ENCODE results near the gene CABLES2. TPM values are rescaled to one million over a fixed set of nuclear protein-coding genes. Genes with fewer than 3 reads are reported as not detected.
A peak's percentile ranks its signal among the peaks of the same experiment; 100 is the strongest.
"Not testable (repeated sequence)": the region's sequence is repeated elsewhere in the genome, so short reads cannot be mapped to it uniquely, and the experiment has no call there.

The CABLES2 gene
- total RNA-seq, 1 experiment from 2014 or later, result 7.2 TPM

DNA sequence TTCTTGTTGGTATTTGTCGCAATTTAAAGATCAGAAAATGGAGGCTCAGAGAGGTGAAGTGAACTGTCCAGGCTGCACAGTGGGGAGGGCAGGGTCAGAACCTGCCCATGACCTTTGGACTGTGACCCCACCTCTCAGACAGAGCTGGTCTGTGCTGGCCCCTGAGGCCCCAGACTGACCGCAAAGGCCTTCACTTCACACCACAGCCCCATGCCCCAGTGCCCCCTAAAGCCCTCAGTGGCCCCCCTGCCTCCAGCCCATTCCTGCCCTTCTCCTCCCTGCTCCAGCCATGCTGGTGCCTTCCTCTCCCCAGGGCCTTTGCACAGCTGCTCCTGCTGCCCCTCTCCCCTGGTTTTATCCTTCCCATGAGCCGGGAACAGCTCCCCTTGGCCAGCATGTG, 29.6 kb upstream of the CABLES2 start:
- DNase-seq (ENCODE audit: low read depth), result no peak

DNA sequence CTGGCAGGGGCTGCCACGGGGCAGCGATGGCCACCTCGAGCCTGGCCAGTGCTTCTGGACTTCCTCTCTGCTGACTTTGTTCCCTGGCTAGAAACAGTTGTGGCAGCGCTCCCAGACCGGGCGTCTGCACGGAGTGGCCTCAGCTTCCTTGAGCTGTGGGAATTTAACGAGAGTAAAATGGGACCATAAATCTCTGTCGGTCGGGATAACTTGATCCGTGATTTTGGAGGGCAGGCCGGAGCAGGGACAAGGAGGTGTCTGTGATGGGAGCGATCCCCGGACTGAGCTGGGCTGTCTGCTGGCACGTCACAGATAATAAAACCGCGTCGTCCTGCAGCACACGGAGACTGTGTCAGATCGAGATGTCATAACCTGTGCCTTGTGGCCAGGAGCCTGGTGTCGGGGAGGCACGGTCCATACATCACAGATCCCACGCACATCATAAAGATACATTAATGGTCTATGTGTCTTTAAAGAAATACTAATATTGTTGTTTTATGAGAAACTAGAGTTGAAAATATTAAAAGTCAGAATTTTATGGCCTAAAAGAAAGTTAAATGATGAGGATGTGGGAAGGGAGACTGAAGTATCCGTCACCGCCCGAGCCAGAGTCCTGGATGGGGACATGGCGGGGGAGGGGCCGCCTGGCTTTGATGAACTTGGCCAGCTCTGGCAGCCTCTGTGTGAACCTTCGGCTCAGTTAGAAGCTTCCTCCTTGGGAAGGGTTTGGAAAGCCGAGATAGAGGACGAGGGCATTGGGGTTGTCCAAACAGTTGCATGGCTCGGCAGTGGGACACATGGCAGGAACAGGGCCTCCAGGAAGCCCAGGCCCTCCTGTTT, 26.8 kb upstream of the CABLES2 start:
- no peak for DNase-seq (ENCODE audit: low read depth)

GRCh38 chr20:62430866-62431447, 23.9 kb upstream of the CABLES2 start:
- DNase-seq (ENCODE audit: low read depth), result no peak

GRCh38 chr20:62430311-62430853, 23.3 kb upstream of the CABLES2 start:
- DNase-seq (ENCODE audit: low read depth), result no peak

GRCh38 chr20:62429455-62430310, 22.6 kb upstream of the CABLES2 start:
- DNase-seq (ENCODE audit: low read depth), result no peak

DNA sequence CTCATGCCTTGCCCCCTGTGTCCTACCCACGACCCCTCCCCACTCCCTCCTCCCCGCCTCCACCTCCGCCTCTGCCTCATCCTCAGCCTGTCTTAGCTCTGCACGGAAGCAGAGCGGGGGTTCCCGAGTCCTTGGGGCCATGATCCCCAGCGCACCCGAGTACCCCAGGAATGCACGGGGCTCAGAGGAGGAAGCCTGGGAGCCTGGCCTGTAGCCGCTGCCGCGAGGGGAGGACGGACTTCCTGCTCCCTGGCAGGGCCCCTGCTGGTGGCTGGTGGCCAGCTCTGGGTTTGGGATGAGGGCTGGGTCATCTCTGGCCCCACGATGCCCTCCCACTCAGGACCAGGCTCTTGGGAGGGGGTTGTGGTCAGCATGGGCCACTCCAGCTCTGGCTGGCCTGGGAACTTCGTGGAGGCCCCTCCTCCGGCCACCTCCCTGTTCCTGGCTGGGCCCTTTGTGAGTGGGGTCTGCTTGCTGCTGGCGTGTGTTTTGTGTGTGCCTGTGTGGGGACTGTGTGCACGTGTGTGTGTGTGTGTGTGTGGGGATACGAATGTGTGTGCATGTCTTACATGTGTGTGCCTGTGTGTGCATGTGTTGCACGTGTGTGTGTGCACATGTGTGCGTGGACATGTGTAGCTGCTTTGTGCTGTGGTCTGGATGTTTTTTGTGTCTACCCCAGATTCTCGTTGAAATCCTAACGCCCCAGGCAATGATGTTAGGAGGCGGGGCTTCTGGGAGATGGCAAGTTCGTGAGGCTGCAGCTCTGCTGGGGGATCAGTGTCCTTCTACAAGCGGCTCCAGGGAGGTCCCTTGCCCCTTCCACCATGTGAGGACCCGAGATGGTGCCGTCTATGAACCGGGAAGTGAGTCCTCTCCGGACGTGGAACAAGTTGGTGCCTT, 21.6 kb upstream of the CABLES2 start:
- DNase-seq (ENCODE audit: low read depth), result no peak

DNA sequence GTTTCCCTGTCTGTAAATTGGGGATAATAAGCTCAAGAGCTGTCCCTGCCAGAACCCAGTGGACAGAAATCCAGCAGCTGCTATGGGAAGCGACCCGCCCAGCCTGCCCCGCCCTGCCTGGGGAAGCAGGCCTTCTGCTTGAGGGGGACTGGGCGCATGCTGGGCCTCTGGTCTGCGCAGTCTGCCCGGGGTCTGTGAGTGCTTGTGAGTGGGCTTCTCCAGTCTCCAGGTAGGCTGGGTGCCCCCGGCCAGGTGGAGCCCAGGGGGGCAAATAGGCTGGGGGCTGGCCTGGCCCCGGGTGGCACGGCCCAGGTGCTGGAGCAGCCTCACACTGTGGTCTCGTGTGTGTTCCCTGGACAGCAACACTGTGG, 20.9 kb upstream of the CABLES2 start:
- no peak for DNase-seq (ENCODE audit: low read depth)

GRCh38 chr20:62427172-62428001, 20.3 kb upstream of the CABLES2 start, which contains the start of gene RBBP8NL:
Gene RBBP8NL (minus strand): TSS chr20:62427539. CDS start chr20:62419647, 7,892 bp downstream.
- no peak for DNase-seq (ENCODE audit: low read depth)

- DNase-seq (ENCODE audit: low read depth), result no peak
Measured at GRCh38 chr20:62426699-62427131, 19.6 kb upstream of the CABLES2 start.

DNA sequence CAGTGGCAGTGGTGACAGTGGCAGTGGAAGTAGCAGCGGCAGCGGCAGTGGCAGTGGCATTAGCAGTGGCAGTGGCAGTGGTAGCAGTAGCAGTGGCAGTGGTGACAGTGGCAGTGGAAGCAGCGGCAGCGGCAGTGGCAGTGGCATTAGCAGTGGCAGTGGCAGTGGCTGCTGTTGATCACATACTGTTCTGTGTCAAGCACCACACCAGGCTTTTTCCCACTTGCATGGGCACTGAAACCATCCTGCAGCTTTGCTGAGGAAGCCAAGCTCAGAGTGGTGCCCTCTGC, 18.9 kb upstream of the CABLES2 start:
- DNase-seq (ENCODE audit: low read depth), result not testable (repeated sequence)

GRCh38 chr20:62425281-62426058, 18.4 kb upstream of the CABLES2 start:
- peak; percentile 11 for DNase-seq (ENCODE audit: low read depth)

DNA sequence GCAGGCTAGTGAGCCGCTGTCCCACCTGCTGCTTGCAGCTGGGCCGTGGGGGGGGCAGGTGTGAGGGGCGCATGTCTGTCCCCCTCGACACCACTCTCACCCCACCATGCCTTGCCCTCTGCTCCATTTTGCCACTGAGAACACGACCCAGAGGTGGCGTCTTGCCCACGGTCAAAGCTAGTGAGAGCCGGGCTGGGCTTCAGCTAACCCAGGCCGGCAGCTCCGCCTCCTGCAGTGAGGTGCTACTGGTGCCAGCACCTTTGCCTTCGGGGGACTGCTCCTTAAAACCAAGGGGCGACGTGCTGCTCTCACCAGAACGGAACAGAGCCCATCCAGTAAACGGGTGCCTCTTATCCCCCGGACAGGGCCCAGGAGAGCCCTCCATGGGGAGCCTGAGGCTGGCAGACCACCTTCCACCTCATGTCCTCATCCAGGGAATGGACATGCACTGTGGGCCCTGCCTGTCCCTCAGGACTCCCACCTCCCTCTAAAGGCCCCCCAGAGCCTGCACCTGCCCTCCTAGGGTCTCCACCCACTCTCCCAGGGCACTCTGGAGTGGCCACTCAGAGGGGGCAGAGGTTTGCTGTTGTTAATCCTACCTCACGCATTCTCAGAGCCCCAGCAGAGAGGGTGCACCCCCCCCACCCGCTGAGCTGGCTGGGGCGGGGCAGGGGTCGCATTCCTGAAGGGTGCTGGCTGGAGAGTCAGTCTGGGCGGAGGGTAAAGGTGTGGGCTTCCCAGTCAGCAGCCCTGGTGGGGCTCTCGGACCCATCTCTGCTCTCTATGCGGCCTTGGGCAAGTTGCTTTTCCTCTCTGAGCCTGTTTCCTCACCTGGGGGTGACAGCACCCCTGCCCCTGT, 17.4 kb upstream of the CABLES2 start:
- DNase-seq (ENCODE audit: low read depth), result no peak

- DNase-seq (ENCODE audit: low read depth), result no peak
Measured at GRCh38 chr20:62423326-62423706, 16.2 kb upstream of the CABLES2 start.

DNA sequence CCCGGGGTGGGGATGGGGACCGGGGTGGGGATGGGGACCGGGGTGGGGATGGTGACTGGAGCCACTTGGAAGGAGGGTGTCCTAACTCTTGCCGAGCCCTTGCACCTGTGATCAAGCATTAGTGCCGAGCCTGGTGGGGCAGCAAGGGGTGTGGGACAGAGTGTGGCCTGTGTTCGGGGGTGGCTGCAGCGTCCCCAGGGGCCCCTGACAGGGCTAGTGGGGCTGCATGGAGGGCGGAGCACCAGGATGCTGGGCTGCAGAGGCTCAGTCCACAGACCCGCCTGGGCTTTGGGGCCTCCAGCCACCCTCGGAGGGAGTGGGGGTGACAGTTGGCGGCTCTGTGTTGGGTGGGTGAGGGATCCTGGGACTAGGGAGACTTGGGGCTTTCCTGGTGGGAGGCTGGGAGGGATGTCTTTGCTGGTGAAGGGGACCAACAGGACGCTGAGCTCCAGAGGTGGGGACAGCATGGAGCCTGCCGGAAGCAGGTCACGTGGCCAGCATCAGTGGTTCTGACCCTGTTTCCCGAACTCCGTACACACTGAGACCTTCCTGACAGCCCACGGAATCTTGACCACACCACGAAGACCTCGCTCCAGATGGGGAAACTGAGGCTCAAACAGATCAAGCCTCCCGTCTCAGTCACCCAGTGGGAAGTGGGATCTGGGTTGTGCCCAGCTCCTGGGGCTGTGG, 15.7 kb upstream of the CABLES2 start:
- DNase-seq (ENCODE audit: low read depth), result no peak

DNA sequence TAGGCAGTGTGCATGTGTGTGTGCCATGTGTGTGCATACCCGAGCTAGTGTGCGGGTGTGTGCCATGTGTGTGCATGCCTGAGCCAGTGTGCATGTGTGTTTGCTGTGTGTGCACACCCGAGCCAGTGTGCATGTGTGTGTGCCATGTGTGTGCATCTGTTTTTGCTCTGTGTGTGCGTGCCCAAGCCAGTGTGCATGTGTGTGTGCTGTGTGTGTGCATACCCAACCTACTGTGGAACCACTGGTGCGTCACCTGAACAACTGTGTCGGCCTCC, 14.6 kb upstream of the CABLES2 start:
- DNase-seq (ENCODE audit: low read depth), result no peak

DNA sequence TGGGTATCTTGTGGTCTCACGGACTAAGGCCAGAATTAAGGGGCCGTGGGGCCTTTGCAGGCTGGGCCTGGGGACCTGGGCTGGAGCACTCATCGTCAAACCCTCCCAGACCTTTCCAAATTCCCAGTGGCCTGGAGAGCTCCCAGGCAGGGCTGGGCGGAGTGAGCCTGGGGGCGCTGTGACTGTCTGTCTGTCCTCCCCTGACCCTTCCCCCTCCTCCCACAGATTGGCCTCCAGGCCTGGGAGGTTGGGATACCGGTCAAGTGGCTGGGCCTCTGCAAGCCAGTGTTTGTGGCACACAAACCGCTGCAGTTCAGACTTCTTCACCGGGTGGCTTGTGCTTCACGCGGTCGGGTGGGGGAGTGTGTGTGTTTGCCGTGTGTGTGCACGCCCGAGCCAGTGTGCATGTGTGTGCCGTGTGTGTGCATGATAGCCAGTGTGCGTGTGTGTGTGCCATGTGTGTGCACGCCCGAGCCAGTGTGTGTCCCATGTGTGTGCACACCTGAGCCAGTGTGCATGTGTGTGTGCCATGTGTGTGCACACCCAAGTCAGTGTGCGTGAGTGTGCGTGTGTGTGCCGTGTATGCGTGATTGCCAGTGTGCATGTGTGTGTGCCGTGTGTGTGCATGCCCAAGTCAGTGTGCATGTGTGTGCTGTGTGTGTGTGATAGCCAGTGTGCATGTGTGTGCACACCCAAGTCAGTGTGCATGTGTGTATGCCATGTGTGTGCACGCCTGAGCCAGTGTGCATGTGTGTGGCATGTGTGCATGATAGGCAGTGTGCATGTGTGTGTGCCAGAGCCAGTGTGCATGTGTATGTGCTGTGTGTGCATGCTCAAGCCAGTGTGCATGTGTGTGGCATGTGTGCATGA, 14.0 kb upstream of the CABLES2 start:
- no peak for DNase-seq (ENCODE audit: low read depth)

- no peak for DNase-seq (ENCODE audit: low read depth)
Measured at GRCh38 chr20:62419759-62420158, 12.7 kb upstream of the CABLES2 start.

All from LHCN-M2 (cell line).